Measurements from ENCODE around the gene LGR6. TPM values are rescaled to one million over a fixed set of nuclear protein-coding genes. Genes with fewer than 3 reads are reported as not detected.

LGR6 gene
- total and polyA plus RNA-seq, 4 donors, result 11.6 to 67.8 (median 33.6) TPM

DNA sequence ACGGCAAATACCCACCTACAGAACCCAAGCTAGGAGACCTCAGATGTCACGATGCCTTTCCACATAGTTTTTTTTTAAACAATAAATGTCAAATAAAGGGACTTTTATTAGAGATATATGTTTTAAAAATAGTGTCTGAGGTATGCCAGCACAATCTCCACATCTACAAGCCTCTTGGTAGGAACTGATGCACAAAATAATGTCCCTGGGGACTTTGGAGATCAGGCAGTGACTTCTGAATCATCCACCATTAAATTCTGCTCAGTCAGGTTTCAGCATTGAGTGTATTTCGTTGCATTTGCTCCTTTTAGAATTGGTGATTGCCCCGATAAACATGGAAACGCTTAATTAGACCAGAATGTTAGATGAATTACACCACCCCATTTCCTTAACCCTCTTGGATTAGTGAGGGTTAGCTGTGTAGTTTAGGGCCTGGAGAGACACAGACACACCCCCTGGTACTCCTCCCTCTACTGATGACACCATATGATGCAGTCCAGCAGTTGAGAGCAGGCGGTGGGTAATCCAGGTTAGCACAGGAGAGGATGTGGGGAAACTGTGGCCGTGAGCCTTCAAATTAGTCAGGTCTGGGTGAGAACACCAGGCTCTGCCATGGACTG, 33.6 kb downstream of the LGR6 start:
- Histone ChIP-seq H3K27ac (ENCODE audit: low read depth in 1 of 2, low read length in 2 of 2) (no peak overlapping the region), H3K27me3 (ENCODE audit: control insufficient read depth in 1 of 2, insufficient read depth in 2 of 2, low read length in 1 of 2) (no peaks in the 10 kb centered on the region), H3K4me1 (ENCODE audit: control insufficient read depth in 1 of 2, insufficient read depth in 2 of 2, low read length in 2 of 2) (peaks cover 0 to under 1% of the 10 kb centered on the region in 2 donors), H3K9me3 (ENCODE audit: control insufficient read depth, low read length) (no peaks in the 10 kb centered on the region), H3K36me3 (ENCODE audit: control insufficient read depth in 1 of 2, insufficient read depth in 2 of 2, low read length in 1 of 2) (peaks cover 5 to 10% of the 10 kb centered on the region in 2 donors), H3K4me3 (ENCODE audit: low read length in 2 of 2) (no peak overlapping the region)
- DNase-seq (no peak), ATAC-seq (ENCODE audit: low FRiP score) (no peak)
- intact Hi-C loops (cut with DNase I), result no loop called here
- WGBS, 2 donors, result 90 to 92% methylated on average over 7 of the region's 7 CpGs

DNA sequence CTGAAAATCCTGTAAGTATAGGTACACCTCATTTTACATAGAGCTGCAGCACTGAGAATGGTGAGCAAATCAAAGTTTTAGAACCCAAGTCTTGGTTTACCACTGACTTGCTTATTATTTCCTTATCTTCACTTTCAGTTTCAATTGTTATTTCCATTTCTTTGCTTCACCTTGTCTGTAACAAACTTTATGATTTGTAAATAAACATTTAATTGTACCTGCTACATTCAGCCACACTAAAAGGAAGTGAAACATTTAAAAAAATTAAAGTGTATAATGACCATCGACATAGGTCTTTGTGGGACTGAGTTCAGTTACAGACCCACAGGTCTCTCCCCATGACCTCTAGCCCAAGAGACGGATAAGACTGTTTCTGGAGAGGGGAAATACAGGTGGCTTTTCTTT, 34.4 kb downstream of the LGR6 start:
- H3K27ac ChIP-seq (ENCODE audit: low read depth in 1 of 2, low read length in 2 of 2), result no peak overlapping the region
- DNase-seq, result no peak
- 89 to 91% methylated on average over 2 of the region's 2 CpGs for WGBS, 2 donors
- no peak overlapping the region for H3K4me3 ChIP-seq (ENCODE audit: low read length in 2 of 2)
- no peaks in the 10 kb centered on the region for H3K4me1 ChIP-seq (ENCODE audit: control insufficient read depth in 1 of 2, insufficient read depth in 2 of 2, low read length in 2 of 2)
- H3K9me3 ChIP-seq (ENCODE audit: control insufficient read depth, low read length), result no peaks in the 10 kb centered on the region
- no peaks in the 10 kb centered on the region for H3K27me3 ChIP-seq (ENCODE audit: control insufficient read depth in 1 of 2, insufficient read depth in 2 of 2, low read length in 1 of 2)
- peaks cover 5 to 10% of the 10 kb centered on the region in 2 donors for H3K36me3 ChIP-seq (ENCODE audit: control insufficient read depth in 1 of 2, insufficient read depth in 2 of 2, low read length in 1 of 2)
- no peak for ATAC-seq (ENCODE audit: low FRiP score)
- intact Hi-C loops (cut with DNase I), result loop anchor here in 1 of 2 donors (2.0 kb wide), 1 partner anchor 25 kb away; no protein-coding TSS in a partner anchor

DNA sequence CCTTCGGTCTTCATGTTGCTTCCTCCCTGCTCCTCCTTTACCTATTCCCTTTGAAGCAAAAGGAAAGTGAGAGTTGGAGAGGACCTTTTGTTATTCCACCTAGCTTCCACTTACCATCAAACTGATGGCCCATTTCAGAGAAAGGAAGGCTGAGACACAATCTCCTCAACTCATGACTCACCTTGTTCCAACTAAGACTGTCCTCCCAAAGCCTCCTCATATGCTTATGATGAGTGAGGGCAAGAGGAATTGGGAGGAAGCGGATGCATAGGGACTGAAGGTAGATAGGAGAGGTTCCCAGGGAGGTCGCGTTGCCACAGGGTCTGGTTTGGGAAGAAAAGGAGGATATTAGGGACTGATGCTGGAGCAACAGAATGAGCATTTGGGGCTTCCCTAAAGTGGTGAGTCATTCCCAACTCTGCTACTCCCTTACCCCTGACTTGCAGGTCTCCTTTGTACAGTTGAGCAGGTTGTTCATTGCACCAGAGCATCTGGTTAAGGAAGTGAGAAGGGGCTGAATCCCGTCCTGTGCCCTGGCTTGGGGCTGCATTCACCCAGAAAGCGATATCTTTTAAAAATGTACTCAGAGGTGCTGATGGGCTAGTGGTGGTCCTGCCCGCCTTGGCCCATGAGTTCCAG, 35.0 kb downstream of the LGR6 start:
- peaks cover 5 to 10% of the 10 kb centered on the region in 2 donors for H3K36me3 ChIP-seq (ENCODE audit: control insufficient read depth in 1 of 2, insufficient read depth in 2 of 2, low read length in 1 of 2)
- no peak overlapping the region for H3K4me3 ChIP-seq (ENCODE audit: low read length in 2 of 2)
- H3K9me3 ChIP-seq (ENCODE audit: control insufficient read depth, low read length), result no peaks in the 10 kb centered on the region
- intact Hi-C loops (cut with DNase I), result loop anchor here in 1 of 2 donors (2.0 kb wide), 1 partner anchor 24 kb away; no protein-coding TSS in a partner anchor
- H3K27ac ChIP-seq (ENCODE audit: low read depth in 1 of 2, low read length in 2 of 2), result no peak overlapping the region
- no peaks in the 10 kb centered on the region for H3K27me3 ChIP-seq (ENCODE audit: control insufficient read depth in 1 of 2, insufficient read depth in 2 of 2, low read length in 1 of 2)
- WGBS, 2 donors, result 89 to 92% methylated on average over 7 of the region's 7 CpGs
- ATAC-seq (ENCODE audit: low FRiP score) (no peak), DNase-seq (no peak)
- H3K4me1 ChIP-seq (ENCODE audit: control insufficient read depth in 1 of 2, insufficient read depth in 2 of 2, low read length in 2 of 2), result no peaks in the 10 kb centered on the region

DNA sequence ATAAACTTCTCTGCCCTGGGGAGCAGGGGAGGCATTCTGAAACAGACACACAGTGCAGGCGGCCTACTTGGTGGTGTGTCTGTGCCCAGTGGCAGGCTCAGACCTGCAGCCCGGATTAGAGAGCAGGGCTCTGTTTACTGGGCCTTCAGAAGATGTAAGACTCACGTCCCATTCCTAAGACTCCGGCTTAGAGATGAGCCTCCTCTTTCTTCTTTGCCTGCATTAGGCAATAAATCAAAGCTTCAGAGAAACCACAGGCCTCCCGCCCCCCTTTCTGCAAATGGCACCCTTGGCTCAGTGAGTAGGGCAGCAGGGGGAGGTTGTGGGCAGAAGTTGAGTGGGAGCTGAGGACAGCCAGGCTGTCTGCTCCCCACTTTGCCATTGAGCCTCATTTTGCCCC, 35.8 kb downstream of the LGR6 start:
- WGBS, 2 donors, result 79 to 85% methylated on average over 5 of the region's 5 CpGs
- no peak overlapping the region for H3K4me3 ChIP-seq (ENCODE audit: low read length in 2 of 2)
- DNase-seq, result no peak
- peaks cover 5 to 10% of the 10 kb centered on the region in 2 donors for H3K36me3 ChIP-seq (ENCODE audit: control insufficient read depth in 1 of 2, insufficient read depth in 2 of 2, low read length in 1 of 2)
- H3K27me3 ChIP-seq (ENCODE audit: control insufficient read depth in 1 of 2, insufficient read depth in 2 of 2, low read length in 1 of 2), result no peaks in the 10 kb centered on the region
- H3K27ac ChIP-seq (ENCODE audit: low read depth in 1 of 2, low read length in 2 of 2), result no peak overlapping the region
- intact Hi-C loops (cut with DNase I), result loop anchor here in 1 of 2 donors (2.0 kb wide), 1 partner anchor 23 kb away; no protein-coding TSS in a partner anchor
- H3K9me3 ChIP-seq (ENCODE audit: control insufficient read depth, low read length), result no peaks in the 10 kb centered on the region
- no peaks in the 10 kb centered on the region for H3K4me1 ChIP-seq (ENCODE audit: control insufficient read depth in 1 of 2, insufficient read depth in 2 of 2, low read length in 2 of 2)
- no peak for ATAC-seq (ENCODE audit: low FRiP score)

DNA sequence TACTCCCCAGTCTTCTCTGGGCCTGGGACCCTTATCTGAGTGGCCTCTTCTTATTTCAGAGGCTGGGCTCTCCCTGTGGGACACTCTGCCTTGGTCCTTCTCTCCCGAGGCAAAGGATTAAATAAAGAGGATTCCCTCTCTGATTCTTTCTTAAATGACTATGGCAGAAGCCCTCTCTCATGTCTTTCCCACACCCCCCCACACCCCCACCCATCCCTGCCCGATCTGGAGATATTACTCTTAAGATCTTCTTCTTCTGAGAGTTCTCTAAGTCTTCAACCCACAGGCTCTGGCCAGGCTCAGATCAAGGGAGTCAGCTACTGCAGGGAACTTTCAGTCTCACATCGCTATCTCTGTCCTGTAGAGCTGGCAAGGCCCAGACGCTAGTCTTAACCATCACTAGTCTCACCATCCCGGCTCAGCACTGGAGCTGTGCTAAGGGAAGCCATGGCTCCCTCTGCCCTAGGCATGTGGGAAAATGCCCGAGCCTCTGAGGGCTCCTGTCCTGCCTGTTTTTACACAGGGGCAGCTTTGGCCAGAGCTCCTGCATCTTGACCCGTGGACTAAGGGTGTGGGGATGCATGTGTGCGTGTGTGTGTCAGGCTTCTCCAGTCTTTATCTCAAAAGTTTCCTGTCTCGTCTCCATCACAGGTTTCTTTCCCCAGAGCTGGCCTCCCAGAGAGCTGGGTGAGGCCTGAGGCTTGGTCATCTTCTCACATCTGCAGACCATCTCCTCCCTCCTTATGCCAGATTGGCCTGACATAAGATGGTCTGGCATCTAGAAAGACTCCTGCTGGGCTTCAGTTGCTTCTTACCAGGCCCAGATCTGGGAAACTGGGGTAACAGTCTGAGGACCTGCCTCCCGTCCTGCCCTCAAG, 36.7 kb downstream of the LGR6 start:
- DNase-seq (no peak), ATAC-seq (ENCODE audit: low FRiP score) (no peak)
- Histone ChIP-seq H3K36me3 (ENCODE audit: control insufficient read depth in 1 of 2, insufficient read depth in 2 of 2, low read length in 1 of 2) (peaks cover 5 to 10% of the 10 kb centered on the region in 2 donors), H3K4me1 (ENCODE audit: control insufficient read depth in 1 of 2, insufficient read depth in 2 of 2, low read length in 2 of 2) (no peaks in the 10 kb centered on the region), H3K27me3 (ENCODE audit: control insufficient read depth in 1 of 2, insufficient read depth in 2 of 2, low read length in 1 of 2) (no peaks in the 10 kb centered on the region), H3K4me3 (ENCODE audit: low read length in 2 of 2) (no peak overlapping the region), H3K9me3 (ENCODE audit: control insufficient read depth, low read length) (no peaks in the 10 kb centered on the region), H3K27ac (ENCODE audit: low read depth in 1 of 2, low read length in 2 of 2) (peak overlapping the region in 1 of 2 donors; percentile 13)
- intact Hi-C loops (cut with DNase I), result no loop called here
- WGBS, 2 donors, result 61 to 64% methylated on average over 10 of the region's 10 CpGs

DNA sequence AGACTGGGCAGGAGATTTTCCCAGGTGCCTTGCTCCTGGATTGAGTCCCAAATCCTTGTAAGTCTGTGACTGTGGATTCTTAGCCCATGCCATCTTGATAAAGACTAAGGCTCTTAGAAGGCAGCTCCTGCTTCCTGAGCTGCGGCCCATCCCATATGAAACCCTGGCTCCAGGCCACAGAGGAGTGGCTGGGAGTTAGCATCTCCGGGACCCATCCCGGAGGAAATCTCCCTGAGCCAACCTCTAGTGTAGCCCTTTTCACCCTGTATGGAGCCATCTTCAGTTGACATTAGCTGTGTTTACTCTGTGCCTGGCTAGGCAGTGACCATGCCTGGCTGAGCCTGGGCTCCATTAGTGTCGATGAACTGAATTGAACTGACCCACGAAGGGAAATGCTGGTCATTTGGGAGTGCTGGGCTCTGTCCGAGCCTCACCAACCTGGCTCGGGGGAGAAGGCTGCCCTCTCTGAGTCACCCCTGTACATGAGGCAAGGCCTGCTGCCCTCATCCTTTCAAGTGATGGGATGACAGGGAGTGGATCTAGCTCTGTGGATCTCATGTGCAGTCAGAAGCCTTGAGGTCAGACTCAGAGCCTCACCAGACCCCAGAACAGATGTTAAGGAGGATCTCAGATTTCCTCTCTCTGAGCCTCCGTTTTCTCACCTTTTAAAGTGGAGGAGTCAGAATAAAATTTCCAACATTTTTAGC, 37.5 kb downstream of the LGR6 start:
- no peak for ATAC-seq (ENCODE audit: low FRiP score)
- intact Hi-C loops (cut with DNase I), result no loop called here

DNA sequence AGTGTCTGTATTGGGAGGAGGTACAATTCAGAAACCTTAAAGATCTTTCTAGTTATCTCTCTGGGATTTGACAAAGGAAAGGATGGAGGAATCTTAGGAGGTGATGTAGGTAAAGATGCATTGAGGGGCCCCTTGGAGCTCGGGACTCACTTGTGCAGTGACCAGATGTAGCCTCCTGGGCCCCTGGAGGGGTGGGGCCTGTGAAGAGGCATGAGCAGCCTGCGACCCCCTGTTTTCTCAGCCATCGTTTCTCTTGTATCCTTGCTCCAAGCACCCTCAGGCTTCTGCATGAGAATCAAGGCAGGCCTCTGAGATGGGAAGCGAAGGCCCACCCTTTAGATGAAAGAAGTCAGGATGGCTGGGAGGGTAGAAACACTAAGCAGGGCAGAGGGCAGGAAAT, 39.6 kb downstream of the LGR6 start:
- H3K27me3 ChIP-seq (ENCODE audit: control insufficient read depth in 1 of 2, insufficient read depth in 2 of 2, low read length in 1 of 2), result no peaks in the 10 kb centered on the region
- H3K9me3 ChIP-seq (ENCODE audit: control insufficient read depth, low read length), result no peaks in the 10 kb centered on the region
- H3K4me3 ChIP-seq (ENCODE audit: low read length in 2 of 2), result no peak overlapping the region
- no peaks in the 10 kb centered on the region for H3K4me1 ChIP-seq (ENCODE audit: control insufficient read depth in 1 of 2, insufficient read depth in 2 of 2, low read length in 2 of 2)
- ATAC-seq (ENCODE audit: low FRiP score) (no peak), DNase-seq (peak in 1 of 2 donors; percentile 22)
- H3K27ac ChIP-seq (ENCODE audit: low read depth in 1 of 2, low read length in 2 of 2), result peak overlapping the region in 1 of 2 donors; percentile 59
- WGBS, 2 donors, result 72 to 81% methylated on average over 4 of the region's 4 CpGs
- intact Hi-C loops (cut with DNase I), result no loop called here
- peaks cover 5 to 14% of the 10 kb centered on the region in 2 donors for H3K36me3 ChIP-seq (ENCODE audit: control insufficient read depth in 1 of 2, insufficient read depth in 2 of 2, low read length in 1 of 2)

More for the DNA sequence above, 37.5 kb downstream of the LGR6 start:
- H3K4me3 ChIP-seq (ENCODE audit: low read length in 2 of 2), result no peak overlapping the region
- peaks cover 5 to 10% of the 10 kb centered on the region in 2 donors for H3K36me3 ChIP-seq (ENCODE audit: control insufficient read depth in 1 of 2, insufficient read depth in 2 of 2, low read length in 1 of 2)
- peak overlapping the region in 1 of 2 donors; percentile 34 for H3K27ac ChIP-seq (ENCODE audit: low read depth in 1 of 2, low read length in 2 of 2)
- no peak for DNase-seq
- no peaks in the 10 kb centered on the region for H3K4me1 ChIP-seq (ENCODE audit: control insufficient read depth in 1 of 2, insufficient read depth in 2 of 2, low read length in 2 of 2)
- 59 to 63% methylated on average over 8 of the region's 8 CpGs for WGBS, 2 donors
- no peaks in the 10 kb centered on the region for H3K9me3 ChIP-seq (ENCODE audit: control insufficient read depth, low read length)
- H3K27me3 ChIP-seq (ENCODE audit: control insufficient read depth in 1 of 2, insufficient read depth in 2 of 2, low read length in 1 of 2), result no peaks in the 10 kb centered on the region

DNA sequence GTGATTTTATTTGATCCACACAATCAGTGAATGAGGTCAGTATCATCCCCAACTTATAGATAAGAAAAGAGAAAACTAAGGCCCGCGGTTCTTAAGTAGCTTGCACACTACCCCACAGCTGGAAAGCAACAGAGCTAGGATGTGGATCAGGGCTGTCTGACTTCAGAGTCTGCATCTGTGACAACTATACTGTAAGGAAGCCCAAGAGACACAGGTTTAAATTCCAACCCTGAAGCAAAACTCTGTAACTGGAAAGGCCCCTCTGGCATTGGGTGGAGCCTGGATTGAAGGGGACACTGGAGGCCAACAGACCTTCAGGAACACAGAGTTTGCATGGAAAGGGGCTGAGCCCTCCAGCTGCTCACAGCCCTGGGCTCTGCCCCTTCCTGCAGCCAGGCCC, 40.2 kb downstream of the LGR6 start:
- no peak for ATAC-seq (ENCODE audit: low FRiP score)
- Histone ChIP-seq H3K9me3 (ENCODE audit: control insufficient read depth, low read length) (no peaks in the 10 kb centered on the region), H3K27me3 (ENCODE audit: control insufficient read depth in 1 of 2, insufficient read depth in 2 of 2, low read length in 1 of 2) (no peaks in the 10 kb centered on the region), H3K4me3 (ENCODE audit: low read length in 2 of 2) (no peak overlapping the region), H3K4me1 (ENCODE audit: control insufficient read depth in 1 of 2, insufficient read depth in 2 of 2, low read length in 2 of 2) (no peaks in the 10 kb centered on the region), H3K27ac (ENCODE audit: low read depth in 1 of 2, low read length in 2 of 2) (peak overlapping the region in 1 of 2 donors; percentile 92), H3K36me3 (ENCODE audit: control insufficient read depth in 1 of 2, insufficient read depth in 2 of 2, low read length in 1 of 2) (peaks cover 0 to 9% of the 10 kb centered on the region in 2 donors)
- intact Hi-C loops (cut with DNase I), result no loop called here
- DNase-seq, result peak in 1 of 2 donors; percentile 32
- 76% methylated on average over 2 of the region's 2 CpGs for WGBS, 2 donors
